K562 (cell line): Measurements from ENCODE around the gene CPE. TPM values are rescaled to one million over a fixed set of nuclear protein-coding genes. Genes with fewer than 3 reads are reported as not detected.

Experiments used
- ATAC-seq: fragments of 200-7000 bp; cut with Tn5 transposase; 3 replicates; pipeline ENCODE4 v1.9.1; 2020; ENCODE audit warnings: moderate library complexity
- BruUV-seq: library from RNA; stranded (reverse); fragments of 400-500 nt; replicated peaks from 2 replicates; lab custom pipeline; 2021; lab: Mats Ljungman, UMichigan
- CTCF ChIA-PET: fragments of 300-600 bp; formaldehyde crosslinking; extraction: SDS; loops from one replicate; lab custom pipeline; 2021; ENCODE audit warnings: low intra/inter-chr PET ratio; lab: Yijun Ruan, JAX
- POLR2A ChIA-PET: fragments of 300-600, 350-650 bp; sonication (Branson Sonifier 250); formaldehyde crosslinking; extraction: SDS; loops from one replicate; lab custom pipeline; 2021; ENCODE audit warnings: antibody characterized with exemption, inconsistent platforms; lab: Yijun Ruan, JAX
- DNase-seq, 4 experiments: peaks; one replicate each; pipeline versions ENCODE4 v3.0.0 to v3.0.0-alpha.2; 2011 to 2018; ENCODE audit warnings: low spot score in 3 of 4, mixed read lengths in 3 of 4; ENCODE audit errors: extremely low read depth in 1 of 4
- FAIRE-seq: peaks from 2 replicates; lab custom pipeline; 2011; peaks lifted over from hg19 to GRCh38; lab: Jason Lieb, UNC
- H2AFZ ChIP-seq: 2 replicates; pipeline ENCODE4 v1.6.0; 2011; ENCODE audit warnings: low read depth, low read length, control low read depth, inconsistent platforms
- H3K27ac ChIP-seq: fragments of 200-600 bp; 3 replicates; pipeline ENCODE4 v1.8.0; 2011; ENCODE audit warnings: low read depth, mild to moderate bottlenecking, control low read depth, inconsistent platforms, low read length, moderate library complexity, mixed read lengths; ENCODE audit errors: extremely low read depth
- H3K27me3 ChIP-seq, 2 experiments: fragments of 300-600 bp in 1 of 2; 2 replicates in 1 of 2; 3 replicates in 1 of 2; pipeline versions ENCODE4 v1.6.0 to v1.8.0; 2011; ENCODE audit warnings: inconsistent platforms in 2 of 2, low read length in 2 of 2, mild to moderate bottlenecking in 1 of 2, mixed read lengths in 1 of 2, moderate library complexity in 1 of 2; ENCODE audit not compliant: control insufficient read depth in 2 of 2, insufficient read depth in 2 of 2
- H3K36me3 ChIP-seq: fragments of 300-600 bp; 3 replicates; pipeline ENCODE4 v1.8.0; 2011; ENCODE audit warnings: mild to moderate bottlenecking, low read length, inconsistent platforms; ENCODE audit not compliant: control insufficient read depth, insufficient read depth
- H3K4me1 ChIP-seq, 2 experiments: fragments of 200-600 bp in 1 of 2; replicated peaks in 1 of 2; 2 replicates in 1 of 2; 3 replicates in 1 of 2; pipeline versions ENCODE4 v1.5.1 to v1.8.0; 2011; ENCODE audit warnings: inconsistent platforms in 2 of 2, low read length in 2 of 2, mild to moderate bottlenecking in 1 of 2, mixed read lengths in 1 of 2, moderate library complexity in 1 of 2; ENCODE audit not compliant: control insufficient read depth in 2 of 2, insufficient read depth in 2 of 2
- H3K4me2 ChIP-seq: 2 replicates; pipeline ENCODE4 v1.6.1; 2011; ENCODE audit warnings: low read length, control low read depth, inconsistent platforms, mixed read lengths; ENCODE audit not compliant: insufficient read depth
- H3K4me3 ChIP-seq: fragments of 200-600 bp; sonication (generic), shearing (Covaris generic); 2 replicates; pipeline ENCODE4 v1.5.1; 2016; ENCODE audit warnings: control low read depth, inconsistent platforms
- H3K79me2 ChIP-seq: fragments of 200-600 bp; 3 replicates; pipeline ENCODE4 v1.8.0; 2011; ENCODE audit warnings: low read length, inconsistent platforms; ENCODE audit not compliant: control insufficient read depth, insufficient read depth
- H3K9ac ChIP-seq, 2 experiments: 2 replicates each; pipeline versions ENCODE4 v1.6.0 to v1.6.1; 2011; ENCODE audit warnings: low read depth in 2 of 2, low read length in 2 of 2, control low read depth in 1 of 2, inconsistent platforms in 1 of 2, mild to moderate bottlenecking in 1 of 2, mixed read lengths in 1 of 2; ENCODE audit not compliant: insufficient read depth in 1 of 2
- H3K9me1 ChIP-seq: one replicate; pipeline ENCODE4 v1.6.0; 2011; ENCODE audit warnings: inconsistent platforms, mild to moderate bottlenecking, low read length, moderate library complexity; ENCODE audit not compliant: control insufficient read depth, insufficient read depth
- H3K9me3 ChIP-seq: replicated peaks from 2 replicates; pipeline ENCODE4 v1.5.1; 2011; ENCODE audit warnings: low read depth, low read length, inconsistent platforms; ENCODE audit not compliant: control insufficient read depth, insufficient read depth
- H4K20me1 ChIP-seq: replicated peaks from 2 replicates; pipeline ENCODE4 v1.6.1; 2011; ENCODE audit warnings: low read length, inconsistent platforms, mixed read lengths; ENCODE audit not compliant: control insufficient read depth, insufficient read depth
- CBX1 ChIP-seq: sonication (generic); IDR thresholded peaks from 2 replicates; pipeline ENCODE4 v1.6.1; 2016; ENCODE audit warnings: antibody characterized with exemption, low read depth, mild to moderate bottlenecking
- FOXK1 ChIP-seq: sonication (generic); formaldehyde crosslinking; IDR thresholded peaks from 2 replicates; pipeline ENCODE4 v1.8.0; 2022; ENCODE audit warnings: missing genetic modification reagents, mild to moderate bottlenecking, borderline replicate concordance
- KDM5B ChIP-seq: fragments of 200-600 bp; sonication (generic); IDR thresholded peaks from 2 replicates; pipeline ENCODE4 v1.6.1; 2012; ENCODE audit warnings: low read depth, mild to moderate bottlenecking, moderate library complexity, low read length, control low read depth, inconsistent platforms; ENCODE audit not compliant: insufficient replicate concordance
- KHSRP ChIP-seq: fragments of 450-650 bp; IDR thresholded peaks from 2 replicates; pipeline ENCODE4 v1.6.1; 2017
- NFATC3 ChIP-seq: fragments of 450-650 bp; IDR thresholded peaks from 2 replicates; pipeline ENCODE4 v1.6.1; 2017; ENCODE audit warnings: mild to moderate bottlenecking
- RBM17 ChIP-seq: fragments of 200-400 bp; formaldehyde crosslinking; IDR thresholded peaks from 2 replicates; pipeline ENCODE4 v1.6.1; 2017; ENCODE audit warnings: low read depth, mild to moderate bottlenecking, low read length, borderline replicate concordance
- SPI1 ChIP-seq: IDR thresholded peaks from 2 replicates; pipeline ENCODE4 v1.6.1; 2011; ENCODE audit warnings: low read depth, low read length, control low read depth, borderline replicate concordance
- SREBF1 ChIP-seq: fragments of 150-350 bp; IDR thresholded peaks from 2 replicates; pipeline ENCODE4 v1.6.1; 2014; ENCODE audit warnings: antibody characterized with exemption, low read depth, low read length, borderline replicate concordance
- STAT5A ChIP-seq: IDR thresholded peaks from 2 replicates; pipeline ENCODE4 v1.6.1; 2012; ENCODE audit warnings: low read length, inconsistent platforms, borderline replicate concordance
- TEAD1 ChIP-seq, 2 experiments: fragments of 450-650 bp in 1 of 2; sonication (generic) in 1 of 2; formaldehyde crosslinking; IDR thresholded peaks; 2 replicates each; pipeline versions ENCODE4 v1.4.0 to v1.8.0; 2020 to 2022; ENCODE audit warnings: mild to moderate bottlenecking in 2 of 2, missing genetic modification reagents in 1 of 2
- YBX1 ChIP-seq: fragments of 450-650 bp; IDR thresholded peaks from 2 replicates; pipeline ENCODE4 v1.7.1; 2016; ENCODE audit warnings: mild to moderate bottlenecking
- ZC3H11A ChIP-seq: IDR thresholded peaks from 2 replicates; pipeline ENCODE4 v1.6.1; 2012; ENCODE audit warnings: low read depth, low read length, improper control_type of control experiment
- ZFP36 ChIP-seq: fragments of 150-350 bp; IDR thresholded peaks from 2 replicates; pipeline ENCODE4 v1.6.1; 2018; ENCODE audit warnings: low read length, low read depth; ENCODE audit not compliant: partially characterized antibody
- ZKSCAN3 ChIP-seq: fragments of 250-450 bp; sonication (Bioruptor Pico); IDR thresholded peaks from 2 replicates; pipeline ENCODE4 v1.4.0; 2020
- ZNF24 ChIP-seq: fragments of 450-650 bp; IDR thresholded peaks from 2 replicates; pipeline ENCODE4 v1.6.1; 2016
- ZNF766 ChIP-seq: fragments of 200-800 bp; sonication (Bioruptor generic); conservative IDR thresholded peaks from 2 replicates; pipeline ENCODE4 v1.6.1; 2016; ENCODE audit warnings: missing genetic modification characterization, missing compliant biosample characterization
- WGBS: fragments of 100-300 bp; shearing (Covaris generic); methylation state at CpG from one replicate; pipeline ENCODE4 v1.1.6; 2016; ENCODE audit warnings: low coverage, mixed read lengths; ENCODE audit not compliant: insufficient coverage; ENCODE audit errors: missing lambda C conversion rate; 5-methylcytosine and 5-hydroxymethylcytosine counted together
- in situ Hi-C: fragments of 300-500 bp; cut with MboI; formaldehyde crosslinking; loops from 4 replicates; pipeline ENCODE4 v1.15.0; 2018; ENCODE audit warnings: inconsistent platforms, mixed read lengths
- intact Hi-C: fragments of 100-400 bp; cut with micrococcal nuclease; formaldehyde crosslinking; loops from 2 replicates; pipeline ENCODE4 v1.14.2; 2022
- polyA plus RNA-seq, 8 experiments: library from polyadenylated mRNA; depleted of rRNA in 4 of 8; stranded (reverse) in 5 of 8; unstranded in 3 of 8; fragments of >200 nt; fragmentation: Nextera tagmentation in 2 of 8; fragmentation: Illumina TruSeq in 1 of 8; extraction: Ambion mirVana in 2 of 8; extraction: Trizol in 1 of 8; gene quantifications; 2 replicates each; pipeline versions ENCODE4 v1.2.1 to v1.2.3, GENCODE V29; 2011 to 2014; ENCODE audit warnings: inconsistent platforms in 1 of 8, missing spikeins in 1 of 8
- total RNA-seq, 7 experiments: library from RNA; depleted of rRNA in 6 of 7; stranded (reverse); fragments of >200 nt in 6 of 7; fragmentation: Illumina TruSeq in 2 of 7; extraction: Trizol in 2 of 7; gene quantifications; 2 replicates each; pipeline versions ENCODE4 v1.2.1 to v1.2.3, GENCODE V29; 2011 to 2021; ENCODE audit warnings: low replicate concordance in 1 of 7
- TF ChIP-seq, protein P1 (sequence below): fragments of 450-650 bp; IDR thresholded peaks from 2 replicates; pipeline ENCODE4 v1.6.1; 2017; ENCODE audit warnings: antibody characterized with exemption

Gene CPE
- total and polyA plus RNA-seq, 9 of the 15 experiments (the other 6 are each of a cell fraction or from before 2014, with no cell fraction given), result 0.04 to 0.16 (median 0.06) TPM; not detected in 4

DNA sequence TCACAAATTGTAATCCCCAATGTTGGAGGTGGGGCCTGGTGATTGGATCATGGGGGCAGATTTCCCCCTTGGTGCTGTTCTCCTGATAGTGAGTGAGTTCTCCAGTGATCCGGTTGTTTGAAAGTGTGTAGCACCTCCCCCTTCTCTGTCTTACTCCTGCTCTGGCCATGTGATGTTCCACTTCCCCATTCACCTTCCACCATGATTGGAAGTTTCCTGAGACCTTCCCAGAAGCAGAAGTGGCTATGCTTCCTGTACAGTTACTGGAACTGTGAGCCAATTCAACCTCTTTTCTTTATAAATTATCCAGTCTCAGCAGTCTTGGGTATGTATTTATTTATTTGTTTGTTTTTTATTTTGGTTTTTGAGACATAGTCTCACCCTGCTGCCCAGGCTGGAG, 143.2 kb downstream of the CPE start:
- ATAC-seq (no peak), FAIRE-seq (no peak), DNase-seq (no peak)
- intact Hi-C loops, result no loop called here
- Histone ChIP-seq H3K9ac (no peak overlapping the region), H3K9me3 (no peaks in the 10 kb centered on the region), H3K4me1 (no peaks in the 10 kb centered on the region), H2AFZ (no peak overlapping the region), H3K79me2 (no peaks in the 10 kb centered on the region), H3K4me3 (no peak overlapping the region), H3K27me3 (no peaks in the 10 kb centered on the region), H4K20me1 (no peaks in the 10 kb centered on the region), H3K4me2 (no peak overlapping the region), H3K9me1 (no peaks in the 10 kb centered on the region), H3K27ac (no peak overlapping the region), H3K36me3 (no peaks in the 10 kb centered on the region)
- ChIA-PET CTCF (no interaction called here), POLR2A (no interaction called here)
- WGBS, result 0% methylated on average over 1 of the region's 1 CpG
- TF ChIP-seq ZNF24, result no peak
- TF ChIP-seq ZNF766 (CRISPR knock-in tag), result peak; percentile 44; the same call in 1 of the 2 replicates
- TF ChIP-seq SPI1, result peak; percentile 78; the same call in 1 of the 2 replicates
- in situ Hi-C loops, result no loop called here
- no TSS peak for BruUV-seq

DNA sequence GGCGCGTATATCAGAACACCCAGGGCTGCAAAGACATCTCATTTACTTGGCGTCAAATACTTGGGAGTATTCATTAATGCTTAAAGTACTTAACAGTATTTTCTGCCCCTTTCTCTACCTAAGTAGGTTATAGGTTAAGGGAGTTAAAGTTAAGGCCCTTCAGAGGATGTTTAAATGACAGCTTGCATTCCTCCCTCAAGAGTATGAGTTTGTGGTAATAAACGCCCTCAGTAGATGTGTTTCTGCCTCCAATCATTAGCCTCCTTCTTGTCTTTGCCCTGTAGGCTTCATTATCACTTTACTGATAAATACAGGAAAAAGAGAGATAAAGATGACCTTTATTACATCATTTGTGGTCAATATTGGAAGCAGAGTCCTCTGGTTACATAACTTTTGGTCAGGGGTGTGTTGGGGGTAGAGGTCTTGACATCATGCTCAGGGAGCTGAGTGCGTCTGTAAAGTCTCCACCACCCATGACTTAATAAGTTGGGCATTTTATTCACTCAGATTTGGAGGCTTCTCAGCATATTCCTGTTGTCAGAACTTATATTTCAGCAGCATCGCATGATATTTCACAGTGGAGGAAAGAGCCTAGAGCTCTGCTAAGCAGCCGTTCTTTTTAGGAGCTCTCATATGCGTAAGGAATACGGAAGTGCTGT, 145.9 kb downstream of the CPE start:
- intact Hi-C loops (no loop called here), in situ Hi-C loops (no loop called here)
- no peaks in the 10 kb centered on the region for H3K9me3 ChIP-seq
- 5% methylated on average over 9 of the region's 9 CpGs for WGBS
- H3K4me2 ChIP-seq, result no peak overlapping the region
- no peaks in the 10 kb centered on the region for H3K36me3 ChIP-seq
- POLR2A ChIA-PET, result no interaction called here
- BruUV-seq, result no TSS peak
- H4K20me1 ChIP-seq, result no peaks in the 10 kb centered on the region
- H3K79me2 ChIP-seq, result no peaks in the 10 kb centered on the region
- no peaks in the 10 kb centered on the region for H3K9me1 ChIP-seq
- no peak overlapping the region for H3K4me3 ChIP-seq
- H2AFZ ChIP-seq, result no peak overlapping the region
- no peaks in the 10 kb centered on the region for H3K27me3 ChIP-seq
- FAIRE-seq (no peak), DNase-seq (no peak), ATAC-seq (no peak)
- no peaks in the 10 kb centered on the region for H3K4me1 ChIP-seq
- H3K9ac ChIP-seq, result no peak overlapping the region
- H3K27ac ChIP-seq, result no peak overlapping the region
- CTCF ChIA-PET, result no interaction called here
- no peak for TF ChIP-seq YBX1
- no peak for TF ChIP-seq NFATC3
- TF ChIP-seq, protein P1, sequence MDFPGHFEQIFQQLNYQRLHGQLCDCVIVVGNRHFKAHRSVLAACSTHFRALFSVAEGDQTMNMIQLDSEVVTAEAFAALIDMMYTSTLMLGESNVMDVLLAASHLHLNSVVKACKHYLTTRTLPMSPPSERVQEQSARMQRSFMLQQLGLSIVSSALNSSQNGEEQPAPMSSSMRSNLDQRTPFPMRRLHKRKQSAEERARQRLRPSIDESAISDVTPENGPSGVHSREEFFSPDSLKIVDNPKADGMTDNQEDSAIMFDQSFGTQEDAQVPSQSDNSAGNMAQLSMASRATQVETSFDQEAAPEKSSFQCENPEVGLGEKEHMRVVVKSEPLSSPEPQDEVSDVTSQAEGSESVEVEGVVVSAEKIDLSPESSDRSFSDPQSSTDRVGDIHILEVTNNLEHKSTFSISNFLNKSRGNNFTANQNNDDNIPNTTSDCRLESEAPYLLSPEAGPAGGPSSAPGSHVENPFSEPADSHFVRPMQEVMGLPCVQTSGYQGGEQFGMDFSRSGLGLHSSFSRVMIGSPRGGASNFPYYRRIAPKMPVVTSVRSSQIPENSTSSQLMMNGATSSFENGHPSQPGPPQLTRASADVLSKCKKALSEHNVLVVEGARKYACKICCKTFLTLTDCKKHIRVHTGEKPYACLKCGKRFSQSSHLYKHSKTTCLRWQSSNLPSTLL, result no peak
- no peak for TF ChIP-seq ZFP36
- no peak for TF ChIP-seq ZKSCAN3 (CRISPR knock-in tag)
- TF ChIP-seq KHSRP, result no peak
- TF ChIP-seq KDM5B, result no peak
- no peak for TF ChIP-seq CBX1
- TF ChIP-seq FOXK1 (CRISPR knock-in tag), result no peak
- TF ChIP-seq STAT5A, result no peak
- TF ChIP-seq RBM17, result no peak
- no peak for TF ChIP-seq SREBF1
- no peak for TF ChIP-seq ZC3H11A
- TF ChIP-seq TEAD1 (CRISPR knock-in tag; IDR thresholded peaks at IDR 0.05), result no peak
